DLD1 (cell line): Measurements from ENCODE around the gene TRIM3.

ENCODE experiments used
- in situ Hi-C: cut with HindIII; loops from 2 replicates; pipeline ENCODE4 v1.10.0; 2017; ENCODE audit warnings: low sequenced_read_pairs

TRIM3 gene

DNA sequence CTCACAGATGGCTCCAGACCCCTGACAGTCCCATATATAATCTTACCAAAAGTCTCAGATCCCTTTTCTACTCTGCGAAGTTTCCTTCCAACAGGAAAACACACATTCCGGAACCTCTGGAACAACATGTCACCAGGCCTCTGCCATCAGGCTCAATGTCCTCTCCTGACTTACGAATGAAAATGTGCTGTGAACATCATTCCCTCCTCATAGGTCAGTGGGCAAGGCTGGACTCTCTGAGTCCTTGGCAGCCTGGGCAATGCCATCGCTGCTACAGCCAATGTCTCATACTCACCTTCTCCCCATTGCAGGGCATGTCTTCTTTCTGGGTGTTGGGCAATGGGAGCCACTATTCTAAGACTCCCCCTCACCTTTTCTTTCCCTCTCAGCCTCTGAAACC is 31.3 kb downstream of the TRIM3 start:
- in situ Hi-C loops, result loop anchor here (5.0 kb wide), 2 partner anchors 35 to 55 kb away; no protein-coding TSS in a partner anchor

DNA sequence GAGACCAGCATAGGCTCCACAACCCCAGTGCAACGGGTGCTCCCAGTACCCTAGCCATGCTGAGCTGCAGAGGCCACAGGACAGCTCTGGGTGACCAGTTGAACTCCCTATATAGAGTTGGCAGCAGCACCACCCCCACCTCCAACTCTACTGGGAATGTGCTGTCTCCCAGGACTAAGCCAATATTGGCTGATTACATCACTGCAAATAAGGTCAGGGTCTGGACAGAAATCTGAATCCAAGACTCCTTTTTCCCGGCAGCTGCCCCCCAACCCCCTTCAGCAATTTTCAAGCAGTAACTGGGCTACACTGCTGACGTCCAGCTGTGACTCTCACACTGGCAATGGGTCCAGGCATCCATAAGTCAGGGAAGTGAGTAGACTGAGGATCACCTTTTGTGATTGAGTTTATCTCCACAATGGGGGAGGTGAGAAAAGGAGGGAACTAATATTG is 32.8 kb downstream of the TRIM3 start, which contains the start of gene HPX:
TSS of gene HPX (minus strand) at position 82 of the 453 bp plus-strand sequence. CDS start at position 58, 24 bp downstream.
- in situ Hi-C loops, result loop anchor here (5.0 kb wide), 2 partner anchors 36 to 54 kb away; no protein-coding TSS in a partner anchor

DNA sequence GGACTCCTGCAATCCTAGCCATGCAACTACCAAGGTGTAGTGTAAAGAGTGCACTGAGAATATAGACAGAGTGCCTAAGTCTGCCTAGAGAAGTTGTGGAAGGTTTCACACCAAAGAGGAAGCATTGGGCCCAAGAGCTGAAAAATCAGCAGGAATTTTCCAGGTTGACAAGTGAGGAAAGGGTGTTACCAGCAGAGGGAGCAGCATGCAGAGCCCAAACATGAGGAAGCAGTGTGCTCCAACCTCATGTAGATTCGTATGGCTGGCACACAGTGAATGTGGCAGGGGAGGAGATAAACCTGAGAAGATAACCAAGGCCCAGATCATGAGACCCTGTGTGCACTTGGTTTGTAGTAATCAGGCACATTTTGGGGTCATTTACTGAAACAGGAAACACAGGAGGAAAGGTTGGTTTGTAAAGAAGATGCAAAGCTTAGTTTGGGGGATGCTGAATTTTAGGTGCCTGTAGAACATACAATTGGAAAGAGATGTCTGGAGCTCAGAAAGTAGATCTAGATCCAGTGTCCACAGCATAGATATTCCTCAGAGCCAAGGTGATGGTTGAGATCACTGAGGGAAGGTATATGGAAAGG is 34.7 kb downstream of the TRIM3 start:
- in situ Hi-C loops, result no loop called here

DNA sequence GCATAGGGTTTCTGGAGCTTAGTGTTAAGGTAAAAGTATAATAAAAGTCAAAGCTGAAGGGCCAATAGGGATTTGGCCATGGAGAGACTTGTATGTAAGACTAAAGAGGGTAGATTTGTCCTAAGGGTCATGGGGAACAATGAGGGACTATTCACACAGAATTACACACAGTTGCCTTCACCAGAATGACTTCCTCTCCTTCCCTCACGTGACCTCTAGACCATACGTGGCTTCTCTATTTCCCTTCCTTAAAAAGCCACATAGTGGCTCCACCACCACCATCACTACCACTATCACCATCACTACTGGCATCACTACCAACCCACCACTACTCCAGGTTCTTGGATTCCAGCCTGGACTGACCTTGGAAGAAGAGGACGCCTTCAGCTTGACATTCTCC is 35.7 kb downstream of the TRIM3 start:
- in situ Hi-C loops, result no loop called here

DNA sequence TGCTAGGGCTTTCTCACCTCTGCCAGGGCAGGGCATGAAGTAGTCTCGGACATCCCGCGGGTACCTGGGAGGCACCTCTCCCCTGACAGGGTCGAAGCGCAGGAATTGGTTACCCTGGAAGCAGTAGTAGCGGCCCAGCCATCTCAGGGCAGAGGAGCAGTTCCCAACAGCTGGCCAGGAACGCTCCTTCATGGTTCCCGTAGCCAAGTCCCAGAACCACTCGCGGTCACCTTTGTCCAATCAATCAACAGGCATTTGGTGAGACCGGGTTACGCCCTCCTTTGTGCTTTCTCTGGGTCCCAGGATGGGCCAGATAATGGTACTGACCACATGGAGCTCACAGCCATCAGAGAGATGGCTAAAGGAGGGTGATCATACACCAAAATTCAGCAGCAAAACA is 36.3 kb downstream of the TRIM3 start:
- in situ Hi-C loops, result no loop called here

DNA sequence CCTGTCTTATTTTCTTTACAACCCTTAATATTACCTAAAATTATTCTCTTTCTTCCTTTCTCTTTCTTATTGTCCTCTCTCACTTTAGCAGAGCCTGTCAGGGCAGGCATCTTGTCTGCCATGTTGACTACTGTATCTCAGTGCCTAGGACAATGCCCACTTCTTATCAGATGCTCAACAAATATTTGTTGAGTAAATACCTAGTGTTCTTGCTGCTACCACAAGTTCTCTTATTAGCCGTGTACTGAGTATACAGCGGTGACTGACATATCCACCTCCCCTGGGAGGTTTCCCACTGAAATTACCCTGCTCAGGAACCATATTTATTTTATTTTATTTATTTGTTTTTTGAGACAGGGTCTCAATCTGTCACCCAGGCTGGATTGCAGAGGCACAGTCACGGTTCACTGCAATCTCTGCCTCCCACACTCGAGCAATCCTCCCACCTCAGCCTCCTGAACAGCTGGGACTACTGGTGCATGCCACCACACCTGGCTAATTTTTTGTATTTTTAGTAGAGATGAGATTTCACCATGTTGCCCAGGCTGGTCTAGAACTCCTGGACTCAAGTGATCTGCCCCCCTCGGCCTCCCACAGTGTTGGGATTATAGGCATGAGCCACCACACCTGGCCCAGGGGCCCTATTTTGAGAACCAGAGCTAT is 39.6 kb downstream of the TRIM3 start:
- in situ Hi-C loops, result no loop called here

DNA sequence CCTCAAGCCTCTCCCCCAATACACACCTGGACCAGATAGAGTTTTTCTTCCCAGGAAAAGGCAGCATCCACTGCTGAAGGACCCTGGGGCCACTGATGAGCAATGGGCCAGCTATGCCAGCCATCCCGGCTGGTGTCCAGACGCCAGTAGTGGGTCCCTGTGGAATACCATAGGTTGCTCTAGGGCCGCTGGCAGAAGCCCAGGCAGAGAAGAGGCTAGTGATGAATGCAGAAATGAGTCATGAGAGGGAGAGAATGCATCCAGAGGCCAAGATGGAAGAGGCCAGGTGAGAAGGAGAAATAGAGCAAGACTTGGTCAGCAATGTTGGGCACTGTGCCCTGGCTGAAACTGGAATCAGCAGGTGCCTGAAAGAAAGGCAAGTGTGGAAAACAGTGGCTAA is 41.9 kb downstream of the TRIM3 start:
- in situ Hi-C loops, result no loop called here

DNA sequence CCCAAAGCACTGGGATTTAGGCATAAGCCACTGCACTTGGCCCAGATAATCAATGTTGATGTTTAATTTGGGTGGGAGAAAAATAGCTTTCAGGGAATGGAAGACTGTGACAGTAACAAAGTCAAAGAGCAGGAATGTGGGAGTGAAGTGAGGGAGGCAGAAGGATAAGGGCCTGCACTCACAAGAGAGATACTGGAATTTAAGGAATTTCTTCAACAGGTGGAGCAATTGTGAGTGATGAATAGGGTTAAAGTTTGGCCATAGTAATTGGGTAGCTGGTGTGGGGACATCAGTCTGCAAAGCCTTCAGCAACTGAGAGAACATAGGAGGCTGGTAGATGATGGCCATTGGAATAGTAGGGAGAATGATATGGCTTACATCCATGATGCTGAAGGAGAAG is 46.2 kb downstream of the TRIM3 start:
- in situ Hi-C loops, result no loop called here

DNA sequence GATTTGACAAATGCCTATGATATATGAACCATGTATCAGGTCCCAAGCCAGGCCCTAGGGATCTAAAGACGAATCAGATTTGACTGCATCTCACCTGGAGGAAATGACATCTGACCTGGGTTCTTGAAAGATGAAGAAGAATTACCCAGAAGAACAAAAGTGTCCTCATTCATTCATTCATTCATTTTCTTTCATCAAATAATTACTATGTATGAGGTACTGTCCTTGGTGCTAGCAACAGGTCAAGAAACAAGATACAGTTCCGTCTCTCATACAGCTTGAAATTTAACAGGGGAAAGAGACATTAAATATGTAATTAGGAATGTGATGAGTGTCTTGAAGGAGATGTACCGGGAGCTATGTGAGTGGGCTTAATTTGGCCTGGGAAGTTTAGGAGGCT is 53.1 kb downstream of the TRIM3 start:
- in situ Hi-C loops, result no loop called here

DNA sequence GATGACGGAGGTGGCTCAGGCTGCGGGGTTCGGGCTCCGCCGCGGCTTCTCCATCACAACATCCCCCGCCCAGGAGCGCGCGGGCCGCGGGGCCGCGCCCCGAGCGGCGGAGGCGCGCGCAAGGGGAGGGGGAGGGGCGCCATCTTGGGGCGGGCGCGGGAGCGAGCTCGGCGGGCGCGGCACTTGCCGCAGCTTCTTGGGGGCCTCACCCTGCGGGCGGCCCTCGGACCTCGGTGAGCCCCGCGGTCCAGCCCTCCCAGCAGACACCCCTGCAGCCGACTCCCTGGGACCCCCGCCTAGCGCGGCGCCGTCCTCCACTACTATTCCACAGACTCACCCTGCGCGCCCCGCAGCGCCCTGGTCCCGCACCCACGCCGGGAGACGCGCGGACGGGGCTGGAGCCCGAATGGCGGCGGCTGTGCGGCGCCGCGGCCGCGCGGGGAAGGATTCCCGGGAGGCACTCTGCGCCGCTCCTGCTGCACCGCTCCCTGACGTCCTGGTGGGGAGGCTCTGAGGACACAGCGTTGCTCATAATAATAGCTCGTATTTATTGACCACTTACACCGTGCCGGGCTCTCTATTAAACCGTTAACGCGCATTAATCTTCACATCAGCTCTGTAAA is 54.6 kb downstream of the TRIM3 start, which contains the start of gene APBB1:
TSS of gene APBB1 (minus strand) at position 86 of the 623 bp plus-strand sequence. CDS start 7,747 bp downstream, outside the sequence.
- in situ Hi-C loops, result no loop called here

DNA sequence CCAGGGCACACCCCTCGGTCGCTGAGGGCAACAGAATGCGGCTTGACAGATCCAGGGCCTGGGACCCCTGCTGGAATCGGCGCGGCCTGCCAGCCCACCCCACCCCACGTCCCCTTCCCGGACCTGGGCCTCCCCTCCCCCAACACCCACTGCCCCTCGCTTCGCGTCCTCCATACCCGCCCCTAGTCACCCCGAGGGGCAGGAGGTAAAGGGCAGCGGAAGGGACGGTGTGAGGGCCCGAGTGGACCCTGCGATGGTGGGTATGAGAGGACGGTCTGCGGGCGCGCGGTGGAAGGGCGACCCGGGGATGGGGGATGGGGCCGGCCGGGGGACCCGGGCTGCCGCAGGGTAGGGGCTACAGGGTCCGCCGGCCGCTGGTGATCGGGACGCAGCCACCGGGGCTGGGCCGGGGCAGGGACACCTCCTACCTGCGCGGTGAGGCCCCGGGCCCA is 55.2 kb downstream of the TRIM3 start:
- in situ Hi-C loops, result no loop called here

DNA sequence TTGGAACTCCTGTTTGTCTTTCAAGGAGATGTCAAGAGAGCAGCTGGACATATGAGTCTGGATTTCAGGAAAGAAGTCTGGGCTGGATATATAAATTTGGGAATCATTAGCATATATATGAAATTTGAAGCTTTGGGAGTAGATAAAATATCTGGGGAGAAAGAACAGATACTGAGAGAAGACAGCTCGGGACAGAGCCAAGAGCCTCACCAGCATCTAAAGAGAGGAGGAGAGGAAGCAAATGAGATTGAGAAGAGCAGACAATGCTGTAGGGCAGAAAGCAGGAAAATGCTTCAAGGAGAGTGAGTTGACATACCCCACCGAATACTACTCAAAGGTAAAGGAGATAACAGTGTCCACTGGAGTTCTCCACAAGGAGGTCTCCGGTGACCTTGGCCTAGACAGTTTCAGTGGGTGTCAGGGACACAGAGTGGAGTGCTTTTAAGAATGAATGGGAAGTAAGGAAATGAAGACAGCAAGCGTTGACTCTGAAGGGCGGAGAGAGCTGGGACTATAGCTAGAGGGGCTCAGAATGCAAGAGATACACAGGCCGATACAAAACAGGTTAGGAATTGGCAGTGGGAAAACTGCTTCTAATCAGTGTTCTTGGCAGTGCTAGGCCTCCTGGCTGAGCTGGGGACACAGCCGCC is 55.7 kb downstream of the TRIM3 start:
- in situ Hi-C loops, result no loop called here

DNA sequence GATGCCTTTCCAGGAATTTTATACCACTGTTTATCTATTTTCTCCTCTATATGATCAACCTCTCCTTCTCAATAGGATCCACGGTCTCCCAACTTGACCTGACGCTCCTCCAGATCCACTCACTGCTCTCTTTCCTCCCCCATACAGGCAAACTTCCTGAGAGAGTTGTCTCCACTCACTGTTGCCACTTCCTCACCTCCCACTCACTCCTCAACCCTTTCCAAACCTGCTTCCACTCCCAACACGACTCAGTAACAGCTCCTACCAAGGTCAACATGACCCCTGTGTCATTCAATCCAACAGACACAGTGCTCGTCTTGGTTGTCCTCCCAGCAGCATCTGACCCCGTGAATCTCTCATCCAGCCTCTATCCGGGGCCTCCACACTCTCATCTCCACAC is 57.9 kb downstream of the TRIM3 start:
- in situ Hi-C loops, result no loop called here

DNA sequence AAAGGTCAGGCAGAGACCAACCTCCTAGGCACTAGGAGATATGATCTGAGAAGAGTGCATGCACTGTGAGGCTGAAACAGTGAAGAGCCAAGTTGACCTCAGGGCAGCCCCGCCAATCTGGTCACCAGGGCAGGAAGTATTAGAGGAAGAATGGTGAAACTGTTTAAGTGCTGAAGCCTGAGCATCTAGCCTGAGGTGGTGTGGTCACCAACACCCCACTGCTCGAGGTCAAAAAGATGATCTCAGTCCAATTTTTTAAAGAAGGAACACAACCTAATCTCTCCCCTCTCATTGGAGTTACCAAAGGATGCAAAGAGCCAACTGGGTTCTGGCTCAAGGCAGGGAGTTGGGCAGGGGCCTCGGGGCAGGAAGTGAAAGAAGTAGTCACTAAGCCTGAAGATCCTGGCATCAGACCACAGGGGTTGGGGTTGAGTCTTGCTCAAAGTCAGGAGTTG is 58.8 kb downstream of the TRIM3 start:
- in situ Hi-C loops, result no loop called here

DNA sequence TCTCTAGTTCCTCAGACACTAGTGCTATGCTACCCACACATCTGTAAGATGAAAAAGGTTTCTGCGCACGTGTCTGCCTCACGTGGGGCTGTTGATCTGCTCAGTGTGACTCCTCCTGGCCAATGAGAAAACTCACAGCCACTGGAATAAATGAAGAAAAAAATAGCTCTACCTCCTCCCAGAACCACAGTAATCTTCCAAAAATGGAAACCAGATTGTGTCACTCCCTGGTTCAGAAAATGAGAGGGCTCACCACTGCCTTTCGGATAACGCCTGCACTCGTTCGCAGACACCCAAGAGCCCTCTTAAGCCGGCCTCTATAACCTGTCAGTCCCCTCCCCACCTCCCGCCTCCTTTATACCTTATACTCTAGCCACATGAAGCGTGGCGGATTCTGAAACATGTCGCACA is 59.9 kb downstream of the TRIM3 start:
- in situ Hi-C loops, result no loop called here

DNA sequence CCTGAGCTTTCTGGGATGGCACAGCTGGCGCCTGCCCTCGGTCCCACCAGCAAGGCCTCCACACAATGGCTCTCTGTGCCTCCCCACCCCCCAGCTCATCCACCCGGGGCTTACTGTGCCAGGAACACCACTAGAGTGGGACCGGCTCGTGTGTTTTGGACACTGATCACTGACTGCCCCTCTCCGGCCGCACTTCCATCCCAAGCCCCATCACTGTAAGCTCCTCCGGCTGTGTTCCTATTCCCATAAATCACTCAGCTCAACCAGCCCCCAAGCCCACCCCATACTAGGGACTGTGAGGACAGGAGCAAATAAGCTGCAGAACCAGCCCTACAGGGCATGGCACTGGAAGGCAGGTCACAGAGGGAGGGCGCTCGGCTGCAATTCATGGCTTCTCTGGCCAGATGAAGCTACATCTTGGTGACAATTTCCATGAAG is 62.1 kb downstream of the TRIM3 start:
- in situ Hi-C loops, result no loop called here

DNA sequence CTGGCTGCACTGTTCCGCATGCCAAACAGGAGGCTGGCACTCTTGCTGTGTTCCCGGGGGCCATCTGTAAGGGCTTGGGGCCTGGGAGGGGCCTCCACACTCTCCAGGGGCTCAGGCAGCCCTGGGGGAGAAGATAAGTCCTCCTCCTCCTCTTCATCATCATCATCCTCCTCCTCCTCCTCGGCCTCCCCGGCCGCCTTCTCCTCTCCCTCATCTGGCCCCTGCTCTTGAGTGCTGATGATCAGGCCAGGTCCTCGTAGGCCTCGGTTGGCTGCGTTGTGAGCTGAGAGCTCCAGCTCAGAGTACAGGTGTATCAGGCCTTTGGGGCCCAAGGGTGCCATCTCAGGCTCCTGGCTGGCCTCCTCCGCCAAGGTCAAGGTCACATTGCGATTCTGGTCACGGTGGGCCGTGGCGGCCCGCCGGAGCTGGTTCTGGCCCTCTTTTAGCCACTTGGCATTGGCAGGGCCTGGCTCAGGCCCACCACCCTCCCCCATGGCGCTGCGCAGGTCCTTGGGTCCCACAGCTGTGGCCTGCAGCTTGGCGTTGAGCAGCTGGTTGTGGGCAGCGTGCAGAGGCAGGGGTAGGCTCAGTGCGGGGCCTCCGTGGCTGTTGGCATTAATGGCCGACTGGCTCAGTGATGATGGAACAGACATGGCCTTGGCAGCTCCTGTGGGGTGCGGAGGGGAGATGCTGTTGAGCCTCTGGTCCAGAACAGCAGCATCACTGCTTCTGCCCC is 62.9 kb downstream of the TRIM3 start:
- in situ Hi-C loops, result no loop called here

DNA sequence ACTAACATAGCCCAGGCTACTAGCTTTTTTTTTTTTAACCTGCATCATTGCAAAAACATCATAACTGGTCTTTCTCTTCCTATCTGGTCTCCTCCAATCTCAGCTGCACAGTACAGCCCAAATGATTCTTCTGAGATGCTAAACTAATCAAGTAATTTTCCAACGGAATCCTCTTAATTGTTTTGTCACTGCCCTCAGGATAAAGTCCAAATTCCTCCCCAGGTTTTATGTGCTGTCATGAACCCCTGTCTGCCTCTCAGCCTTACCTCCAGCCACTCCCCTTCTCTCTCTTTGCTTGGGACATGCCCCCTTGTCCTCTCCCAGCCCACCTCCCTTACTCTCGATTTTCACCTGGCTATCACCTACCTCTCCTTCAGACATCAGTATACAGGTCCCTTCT is 67.4 kb downstream of the TRIM3 start:
- in situ Hi-C loops, result loop anchor here (10.0 kb wide), 1 partner anchor 208 kb away; the partner anchor contains the start of genes TAF10 and TPP1

DNA sequence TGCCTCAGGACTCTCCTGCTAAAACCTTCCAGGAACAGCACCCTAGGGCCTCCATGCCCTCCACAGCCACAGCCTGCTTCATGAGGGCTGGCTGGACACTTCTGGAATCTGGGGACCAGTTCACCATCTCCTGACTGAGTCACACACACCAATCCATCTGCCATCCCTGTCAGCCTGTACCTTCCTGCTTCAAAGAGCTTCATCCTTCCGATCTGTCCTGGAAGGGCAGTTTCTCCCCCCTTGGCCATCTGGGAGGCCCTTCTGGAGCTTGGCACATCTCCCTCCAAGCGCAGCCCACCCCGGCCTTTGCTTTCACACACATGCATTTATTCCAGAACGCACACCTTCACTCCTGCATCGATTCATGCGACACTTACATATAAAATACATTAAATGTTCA is 67.9 kb downstream of the TRIM3 start:
- in situ Hi-C loops, result loop anchor here (10.0 kb wide), 1 partner anchor 209 kb away; the partner anchor contains the start of genes TAF10 and TPP1

DNA sequence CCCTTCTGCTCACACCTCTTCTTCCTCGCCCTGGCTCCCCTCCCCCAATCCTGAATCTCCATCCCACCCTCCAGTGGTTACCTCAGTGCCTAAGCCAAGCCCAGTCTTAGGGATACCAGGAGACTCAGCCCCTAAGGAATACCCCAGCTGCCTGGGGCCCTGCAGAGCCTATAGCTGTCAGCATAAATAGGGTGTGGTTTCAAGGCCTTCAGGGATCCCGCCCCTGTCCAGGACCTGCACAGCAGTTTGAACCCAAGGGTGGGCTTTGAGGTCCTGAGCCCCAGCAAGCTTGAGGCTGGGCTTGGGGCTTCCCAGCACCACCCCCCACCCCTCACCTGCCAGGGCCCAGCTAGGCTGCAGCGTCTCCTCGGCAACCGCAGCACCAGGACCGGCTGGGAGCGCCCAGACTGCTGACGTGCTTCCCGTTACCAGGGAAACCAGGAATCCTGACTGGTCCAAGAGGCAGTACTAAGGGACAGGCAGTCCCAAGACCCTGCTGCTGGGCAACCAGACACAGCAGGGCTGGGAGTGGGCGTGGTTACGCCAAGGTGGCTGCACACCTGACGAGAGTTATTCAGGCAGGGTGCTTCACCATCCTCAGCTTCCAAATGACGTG is 68.6 kb downstream of the TRIM3 start:
- in situ Hi-C loops, result loop anchor here (10.0 kb wide), 1 partner anchor 210 kb away; the partner anchor contains the start of genes TAF10 and TPP1
